Breast epithelium (tissue), 4 donors: ENCODE data around the gene LPAR5. TPM values are rescaled to one million over a fixed set of nuclear protein-coding genes. Genes with fewer than 3 reads are reported as not detected.

ENCODE experiments used
- DNase-seq, 2 donors: peaks; one replicate each; pipeline ENCODE4 v3.0.0-alpha.2; 2019; ENCODE audit warnings: low spot score in 2 of 2
- H3K27ac ChIP-seq, 2 donors: fragments of 200-600 bp; sonication (generic) in 1 of 2; one replicate each; pipeline ENCODE4 v1.5.1; 2016 to 2019; ENCODE audit warnings: mild to moderate bottlenecking in 1 of 2
- H3K27me3 ChIP-seq, 2 donors: fragments of 200-600 bp; sonication (generic) in 1 of 2; one replicate each; pipeline versions ENCODE4 v1.5.1 to v1.6.0; 2017 to 2019; ENCODE audit warnings: control low read depth in 1 of 2, mild to moderate bottlenecking in 1 of 2
- H3K36me3 ChIP-seq: fragments of 200-600 bp; one replicate; pipeline ENCODE4 v1.5.1; 2019
- H3K4me1 ChIP-seq, 2 donors: fragments of 200-600 bp; sonication (generic); one replicate each; pipeline ENCODE4 v1.5.1; 2016 to 2019; ENCODE audit warnings: control low read depth in 1 of 2
- H3K4me3 ChIP-seq, 3 donors: fragments of 200-600 bp; sonication (generic); 1 replicate in 2 of 3; 2 replicates in 1 of 3; pipeline ENCODE4 v1.5.1; 2016 to 2019; ENCODE audit warnings: mild to moderate bottlenecking in 3 of 3, moderate library complexity in 2 of 3
- H3K9me3 ChIP-seq, 2 donors: fragments of 200-600 bp; sonication (generic) in 1 of 2; one replicate each; pipeline ENCODE4 v1.5.1; 2016 to 2019; ENCODE audit warnings: control low read depth in 1 of 2
- CTCF ChIP-seq, 3 donors: fragments of 450-650 bp; IDR thresholded peaks; one replicate each; pipeline ENCODE4 v1.5.1; 2016 to 2017; ENCODE audit warnings: antibody characterized with exemption in 3 of 3, mild to moderate bottlenecking in 3 of 3, moderate library complexity in 3 of 3
- POLR2A ChIP-seq: fragments of 450-650 bp; IDR thresholded peaks from one replicate; pipeline ENCODE4 v1.6.1; 2016; ENCODE audit warnings: antibody characterized with exemption, mild to moderate bottlenecking, moderate library complexity
- POLR2AphosphoS5 ChIP-seq, 3 donors: sonication (generic); formaldehyde crosslinking; IDR thresholded peaks; one replicate each; pipeline ENCODE4 v1.6.1; 2017; ENCODE audit warnings: antibody characterized with exemption in 3 of 3
- intact Hi-C: fragments of 100-400 bp; cut with DNase I; formaldehyde crosslinking; loops from one replicate; pipeline ENCODE4 v1.15.1; 2023; ENCODE audit warnings: low total_unique reads
- total RNA-seq, 3 donors: library from RNA; depleted of rRNA; stranded (reverse); fragments of >200 nt; gene quantifications; one replicate each; pipeline ENCODE4 v1.1.0, GENCODE V29; 2016

Gene LPAR5
- total RNA-seq, 3 donors from 2014 or later, result 0.98 to 1.8 (median 1.8) TPM

- Histone ChIP-seq H3K9me3 (no peaks in the 10 kb centered on the region), H3K36me3 (no peaks in the 10 kb centered on the region), H3K27ac (no peak overlapping the region), H3K27me3 (no peaks in the 10 kb centered on the region), H3K4me1 (peaks cover 0 to under 1% of the 10 kb centered on the region in 2 donors), H3K4me3 (no peak overlapping the region)
- intact Hi-C loops, result no loop called here
- no peak for DNase-seq
- TF ChIP-seq CTCF (IDR thresholded peaks at IDR 0.05), result no peak
- TF ChIP-seq POLR2A, result no peak
- no peak for TF ChIP-seq POLR2AphosphoS5 (IDR thresholded peaks at IDR 0.05)
Observed at GRCh38 chr12:6627616-6628015, 8.1 kb downstream of the LPAR5 start.

- H3K27ac ChIP-seq, result no peak overlapping the region
- H3K36me3 ChIP-seq, result no peaks in the 10 kb centered on the region
- H3K9me3 ChIP-seq, result no peaks in the 10 kb centered on the region
- H3K27me3 ChIP-seq, result no peaks in the 10 kb centered on the region
- intact Hi-C loops, result no loop called here
- TF ChIP-seq CTCF (IDR thresholded peaks at IDR 0.05) (no peak), POLR2AphosphoS5 (IDR thresholded peaks at IDR 0.05) (no peak), POLR2A (no peak)
- no peak overlapping the region for H3K4me3 ChIP-seq
- no peaks in the 10 kb centered on the region for H3K4me1 ChIP-seq
- DNase-seq, result no peak
Observed at GRCh38 chr12:6626654-6627283, 9.0 kb downstream of the LPAR5 start.

- Histone ChIP-seq H3K9me3 (no peaks in the 10 kb centered on the region), H3K4me1 (no peaks in the 10 kb centered on the region), H3K27ac (no peak overlapping the region), H3K27me3 (no peaks in the 10 kb centered on the region), H3K4me3 (peak overlapping the region in 1 of 3 donors; percentile 39), H3K36me3 (no peaks in the 10 kb centered on the region)
- intact Hi-C loops, result no loop called here
- no peak for DNase-seq
- no peak for TF ChIP-seq POLR2A
Observed at GRCh38 chr12:6620885-6621274, 14.9 kb downstream of the LPAR5 start.

GRCh38 chr12:6620137-6620884, 15.4 kb downstream of the LPAR5 start:
- peak overlapping the region in 2 of 3 donors; percentile 16 to 39 for H3K4me3 ChIP-seq
- no peaks in the 10 kb centered on the region for H3K27me3 ChIP-seq
- no peak for DNase-seq
- no peaks in the 10 kb centered on the region for H3K36me3 ChIP-seq
- H3K9me3 ChIP-seq, result no peaks in the 10 kb centered on the region
- intact Hi-C loops, result no loop called here
- H3K27ac ChIP-seq, result no peak overlapping the region
- TF ChIP-seq CTCF (IDR thresholded peaks at IDR 0.05) (peak in 1 of 3 donors; percentile 19), POLR2AphosphoS5 (IDR thresholded peaks at IDR 0.05) (no peak)
- no peaks in the 10 kb centered on the region for H3K4me1 ChIP-seq

GRCh38 chr12:6618483-6619225, 17.1 kb downstream of the LPAR5 start:
- no peaks in the 10 kb centered on the region for H3K36me3 ChIP-seq
- DNase-seq, result no peak
- intact Hi-C loops, result loop anchor here (10.0 kb wide), 1 partner anchor 206 kb away; the partner anchor contains the start of genes GPR162 and P3H3
- no peaks in the 10 kb centered on the region for H3K27me3 ChIP-seq
- H3K4me1 ChIP-seq, result no peaks in the 10 kb centered on the region
- no peak overlapping the region for H3K27ac ChIP-seq
- no peaks in the 10 kb centered on the region for H3K9me3 ChIP-seq
- no peak for TF ChIP-seq POLR2AphosphoS5 (IDR thresholded peaks at IDR 0.05)
- no peak for TF ChIP-seq POLR2A
- TF ChIP-seq CTCF (IDR thresholded peaks at IDR 0.05), result no peak
- H3K4me3 ChIP-seq, result no peak overlapping the region
